ENCODE measurements around the gene RASGRF1.

RASGRF1 gene

DNA sequence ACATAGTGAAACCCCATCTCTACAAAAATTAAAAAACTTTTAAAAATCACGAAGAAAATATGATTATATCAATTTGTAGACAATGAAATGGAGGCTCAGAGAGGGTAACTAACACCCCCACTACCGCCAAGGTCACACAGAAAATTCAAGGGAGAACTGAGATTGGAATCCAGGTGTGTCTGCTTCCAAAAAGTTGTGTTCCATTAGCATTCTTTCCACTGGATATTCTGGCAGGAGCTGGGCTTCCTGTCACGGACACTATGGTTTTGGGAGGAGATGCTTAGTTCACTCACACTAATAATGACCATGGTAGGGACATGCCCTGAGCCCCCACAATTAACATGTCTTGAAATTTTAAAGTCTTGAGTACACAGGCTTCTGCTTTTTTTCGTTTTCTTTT lies 174.5 kb downstream of the RASGRF1 start:
- Histone ChIP-seq H3K27ac (ENCODE audit: insufficient read depth, low read depth, low read length, poor library complexity, severe bottlenecking) (no peak overlapping the region), H3K9me3 (ENCODE audit: control insufficient read depth, low read length) (no peaks in the 10 kb centered on the region), H3K4me1 (ENCODE audit: control insufficient read depth, insufficient read depth, low read length) (no peaks in the 10 kb centered on the region), H3K27me3 (ENCODE audit: control insufficient read depth, insufficient read depth, low read length, poor library complexity, severe bottlenecking) (no peaks in the 10 kb centered on the region), H3K4me3 (ENCODE audit: insufficient read depth, low read depth, low read length) (no peak overlapping the region), H3K36me3 (ENCODE audit: control insufficient read depth, insufficient read depth, low read length) (peaks cover 27% of the 10 kb centered on the region)
- 95 to 97% methylated on average over 2 to 3 of the region's 4 CpGs for WGBS, 2 experiments

DNA sequence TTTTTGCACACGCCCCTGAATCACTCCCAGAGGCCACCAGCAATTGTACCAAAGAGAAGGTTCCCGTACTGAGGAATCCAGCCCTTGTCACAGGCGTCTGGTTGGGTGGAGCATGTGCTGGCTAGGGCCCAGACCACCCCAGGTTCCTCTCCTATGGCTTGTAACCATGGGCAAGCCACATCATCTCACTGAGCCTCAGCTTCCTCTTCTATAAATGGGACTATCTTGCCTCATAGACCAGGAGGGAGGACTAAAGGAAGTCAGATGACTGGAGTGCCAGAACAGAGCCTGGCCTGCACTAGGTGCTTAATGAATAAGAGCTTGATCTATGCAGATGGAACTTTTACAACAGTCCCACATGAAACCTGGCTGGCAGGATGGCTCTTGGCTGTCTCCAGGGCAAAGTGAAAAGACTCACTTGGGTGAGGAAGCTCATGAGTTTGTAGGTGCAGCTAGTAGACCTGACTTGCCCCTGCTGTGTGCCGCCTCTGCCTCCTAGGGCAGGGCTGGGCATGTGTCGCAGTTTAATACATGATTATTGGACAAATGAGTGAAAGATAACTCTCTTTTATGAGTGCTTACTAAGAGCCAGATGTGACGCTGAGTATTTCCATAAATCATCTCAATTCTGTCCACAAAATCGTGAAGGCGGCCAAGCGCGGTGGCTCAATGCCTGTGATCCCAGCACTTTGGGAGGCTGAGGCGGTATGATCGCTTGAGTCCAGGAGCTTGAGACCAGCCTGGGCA lies 175.1 kb downstream of the RASGRF1 start:
- Histone ChIP-seq H3K4me3 (ENCODE audit: insufficient read depth, low read depth, low read length) (no peak overlapping the region), H3K4me1 (ENCODE audit: control insufficient read depth, insufficient read depth, low read length) (no peaks in the 10 kb centered on the region), H3K9me3 (ENCODE audit: control insufficient read depth, low read length) (no peaks in the 10 kb centered on the region), H3K27me3 (ENCODE audit: control insufficient read depth, insufficient read depth, low read length, poor library complexity, severe bottlenecking) (no peaks in the 10 kb centered on the region), H3K27ac (ENCODE audit: insufficient read depth, low read depth, low read length, poor library complexity, severe bottlenecking) (no peak overlapping the region), H3K36me3 (ENCODE audit: control insufficient read depth, insufficient read depth, low read length) (peaks cover 26% of the 10 kb centered on the region)
- 90 to 93% methylated on average over 12 of the region's 12 CpGs for WGBS, 2 experiments

DNA sequence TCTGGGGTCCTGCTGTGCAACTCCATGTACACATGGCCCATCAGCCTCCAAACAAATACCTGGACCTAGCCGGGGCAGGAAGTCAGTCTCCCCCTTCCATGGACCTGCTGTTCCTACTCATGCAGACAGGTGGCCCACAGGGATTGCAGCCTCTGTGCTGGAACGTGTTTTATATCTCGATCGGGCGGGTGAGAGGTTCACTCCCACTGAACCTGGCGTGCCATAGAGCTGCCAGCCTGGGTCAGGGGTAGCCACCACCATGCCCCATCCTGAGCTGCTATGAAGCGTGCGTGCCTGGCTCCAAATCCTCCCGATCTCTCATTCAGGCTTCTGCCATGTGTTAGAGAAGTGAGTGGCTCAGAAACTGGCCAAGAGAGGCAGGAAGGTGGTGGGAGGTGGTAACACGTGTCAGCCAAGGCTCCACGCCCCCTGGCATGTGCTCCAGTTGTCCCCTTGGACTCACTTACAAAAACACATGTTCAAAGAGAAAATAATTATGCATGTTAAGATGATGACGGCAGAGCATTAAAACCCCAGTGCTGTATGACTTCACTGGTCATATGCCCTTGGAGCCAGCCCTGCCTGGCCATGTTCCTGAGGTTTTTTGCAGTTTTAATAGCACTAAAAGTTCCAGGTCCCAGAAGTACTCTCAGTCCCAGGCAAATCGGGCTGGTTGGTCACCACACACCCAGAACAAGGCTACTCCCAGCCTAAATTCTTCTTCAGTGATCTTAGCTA lies 176.4 kb downstream of the RASGRF1 start:
- no peaks in the 10 kb centered on the region for H3K27me3 ChIP-seq (ENCODE audit: control insufficient read depth, insufficient read depth, low read length, poor library complexity, severe bottlenecking)
- WGBS, 2 experiments: 91 to 96% methylated on average over 13 of the region's 13 CpGs
- H3K36me3 ChIP-seq (ENCODE audit: control insufficient read depth, insufficient read depth, low read length): peaks cover 22% of the 10 kb centered on the region
- no peaks in the 10 kb centered on the region for H3K9me3 ChIP-seq (ENCODE audit: control insufficient read depth, low read length)
- H3K27ac ChIP-seq (ENCODE audit: insufficient read depth, low read depth, low read length, poor library complexity, severe bottlenecking): no peak overlapping the region
- no peak overlapping the region for H3K4me3 ChIP-seq (ENCODE audit: insufficient read depth, low read depth, low read length)
- no peaks in the 10 kb centered on the region for H3K4me1 ChIP-seq (ENCODE audit: control insufficient read depth, insufficient read depth, low read length)

DNA sequence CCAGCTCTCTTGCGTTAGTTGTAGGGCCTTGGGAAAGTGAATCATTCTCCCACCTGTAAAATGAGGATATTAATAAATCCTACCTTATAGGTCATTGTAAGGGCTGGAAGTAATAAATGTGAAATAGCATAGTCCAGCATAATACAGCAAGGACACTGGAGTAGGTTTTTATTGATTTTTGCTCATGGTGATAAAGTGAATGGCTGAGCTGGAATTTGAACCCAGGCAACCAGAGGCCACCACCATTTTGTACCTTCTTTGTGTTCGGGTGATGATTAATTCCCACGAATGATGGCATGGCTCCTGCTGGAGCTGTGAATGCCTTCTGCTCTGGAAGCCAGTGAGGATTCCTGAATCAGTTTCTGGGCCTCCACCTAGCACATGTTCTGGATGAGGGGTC lies 177.6 kb downstream of the RASGRF1 start:
- H3K9me3 ChIP-seq (ENCODE audit: control insufficient read depth, low read length): no peaks in the 10 kb centered on the region
- no peaks in the 10 kb centered on the region for H3K4me1 ChIP-seq (ENCODE audit: control insufficient read depth, insufficient read depth, low read length)
- 99 to 100% methylated on average over 2 to 3 of the region's 3 CpGs for WGBS, 2 experiments
- H3K4me3 ChIP-seq (ENCODE audit: insufficient read depth, low read depth, low read length): no peak overlapping the region
- no peaks in the 10 kb centered on the region for H3K27me3 ChIP-seq (ENCODE audit: control insufficient read depth, insufficient read depth, low read length, poor library complexity, severe bottlenecking)
- H3K27ac ChIP-seq (ENCODE audit: insufficient read depth, low read depth, low read length, poor library complexity, severe bottlenecking): no peak overlapping the region
- H3K36me3 ChIP-seq (ENCODE audit: control insufficient read depth, insufficient read depth, low read length): peaks cover 17% of the 10 kb centered on the region

DNA sequence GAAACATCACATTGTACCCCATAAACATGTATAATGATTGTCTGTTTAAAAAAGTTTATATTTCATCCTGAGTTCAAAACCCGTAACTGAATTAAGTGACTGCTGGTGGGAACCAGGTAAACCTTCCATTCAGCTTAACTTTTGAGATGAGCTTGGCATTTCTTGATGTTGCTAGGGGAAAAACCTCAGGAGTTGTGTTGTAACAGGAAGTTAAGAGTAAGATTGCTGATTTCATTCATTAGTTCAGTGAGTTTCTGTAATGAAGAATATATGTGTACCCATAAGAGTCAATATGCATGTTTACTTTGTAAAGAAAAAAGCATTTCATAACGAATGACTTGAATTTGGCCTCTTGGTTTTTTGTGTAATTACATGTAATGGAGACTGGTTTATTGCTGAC lies 178.3 kb downstream of the RASGRF1 start:
- H3K9me3 ChIP-seq (ENCODE audit: control insufficient read depth, low read length): no peaks in the 10 kb centered on the region
- no peak overlapping the region for H3K4me3 ChIP-seq (ENCODE audit: insufficient read depth, low read depth, low read length)
- H3K36me3 ChIP-seq (ENCODE audit: control insufficient read depth, insufficient read depth, low read length): peaks cover 17% of the 10 kb centered on the region
- 93 to 100% methylated on average over 2 of the region's 2 CpGs for WGBS, 2 experiments
- H3K4me1 ChIP-seq (ENCODE audit: control insufficient read depth, insufficient read depth, low read length): peaks cover 3% of the 10 kb centered on the region
- H3K27ac ChIP-seq (ENCODE audit: insufficient read depth, low read depth, low read length, poor library complexity, severe bottlenecking): no peak overlapping the region
- H3K27me3 ChIP-seq (ENCODE audit: control insufficient read depth, insufficient read depth, low read length, poor library complexity, severe bottlenecking): no peaks in the 10 kb centered on the region

DNA sequence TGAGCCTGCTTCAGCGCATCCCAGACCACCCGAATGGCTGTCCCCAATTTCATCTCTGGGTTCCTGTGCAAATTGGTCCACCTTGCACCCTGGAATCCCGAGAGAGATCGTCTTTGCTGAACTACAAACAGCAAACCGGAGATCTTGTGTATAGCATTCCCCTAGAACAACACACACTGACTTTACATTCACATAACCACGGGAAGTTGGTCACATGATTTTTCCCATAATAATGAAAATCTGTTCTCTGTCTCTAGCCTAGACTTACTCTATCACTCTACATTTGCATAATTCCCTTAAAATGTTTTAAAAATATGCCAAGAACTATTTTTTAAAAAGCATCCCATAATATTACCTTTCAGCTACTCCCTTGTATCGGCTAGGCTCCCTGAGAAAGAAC lies 180.3 kb downstream of the RASGRF1 start:
- no peaks in the 10 kb centered on the region for H3K9me3 ChIP-seq (ENCODE audit: control insufficient read depth, low read length)
- no peaks in the 10 kb centered on the region for H3K27me3 ChIP-seq (ENCODE audit: control insufficient read depth, insufficient read depth, low read length, poor library complexity, severe bottlenecking)
- H3K4me3 ChIP-seq (ENCODE audit: insufficient read depth, low read depth, low read length): no peak overlapping the region
- no peak overlapping the region for H3K27ac ChIP-seq (ENCODE audit: insufficient read depth, low read depth, low read length, poor library complexity, severe bottlenecking)
- H3K36me3 ChIP-seq (ENCODE audit: control insufficient read depth, insufficient read depth, low read length): peaks cover 21% of the 10 kb centered on the region
- H3K4me1 ChIP-seq (ENCODE audit: control insufficient read depth, insufficient read depth, low read length): peaks cover 3% of the 10 kb centered on the region
- 93 to 94% methylated on average over 7 of the region's 7 CpGs for WGBS, 2 experiments

Data from ectodermal cell (in vitro differentiated cells).